Measurements from ENCODE around the gene COBL.

GRCh38 chr7:51275532-51275931, 41.1 kb downstream of the COBL start:
- TF ChIP-seq CTCF (IDR thresholded peaks at IDR 0.05): no peak
- TF ChIP-seq POLR2A (IDR thresholded peaks at IDR 0.05): no peak

Measured in adrenal gland (tissue), 5 donors.